ENCODE data around the gene VCP.
"Not testable (repeated sequence)": the region's sequence is repeated elsewhere in the genome, so short reads cannot be mapped to it uniquely, and the experiment has no call there.

Gene VCP

DNA sequence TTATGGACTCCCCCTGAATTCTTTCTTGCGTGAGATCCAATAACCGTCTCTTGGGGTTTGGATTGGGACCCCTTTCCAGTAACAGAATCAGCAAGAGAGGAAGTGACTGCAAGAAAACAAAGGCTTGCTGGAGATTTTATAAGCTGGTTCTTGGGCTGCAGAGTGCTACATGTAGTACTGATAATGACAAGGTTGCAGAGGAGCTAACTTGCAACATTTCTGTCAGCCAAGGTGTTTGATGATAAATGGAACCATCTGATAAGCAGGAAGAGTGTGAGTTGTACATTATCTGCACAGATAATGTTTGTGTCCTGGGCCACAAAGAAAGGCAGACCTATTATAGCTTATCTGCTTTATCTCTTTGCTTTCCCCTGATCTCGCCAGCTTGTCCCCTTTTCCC, 45.8 kb downstream of the VCP start:
- Histone ChIP-seq H3K9me3 (ENCODE audit: control insufficient read depth in 5 of 5, low read length in 5 of 5) (no peaks in the 10 kb centered on the region), H3K4me1 (ENCODE audit: control insufficient read depth in 5 of 5, insufficient read depth in 5 of 5, low read length in 5 of 5) (no peaks in the 10 kb centered on the region), H3K4me3 (ENCODE audit: low read depth in 1 of 5, low read length in 5 of 5) (no peak overlapping the region), H3K27me3 (ENCODE audit: control insufficient read depth in 5 of 5, insufficient read depth in 4 of 5, low read length in 5 of 5) (no peaks in the 10 kb centered on the region), H3K27ac (ENCODE audit: low read depth, low read length) (no peak overlapping the region), H3K9ac (ENCODE audit: low read length in 5 of 5) (no peak overlapping the region), H3K36me3 (ENCODE audit: control insufficient read depth in 5 of 5, insufficient read depth in 5 of 5, low read length in 5 of 5) (peaks cover 0 to 27% (median 14%) of the 10 kb centered on the region in 5 donors)

DNA sequence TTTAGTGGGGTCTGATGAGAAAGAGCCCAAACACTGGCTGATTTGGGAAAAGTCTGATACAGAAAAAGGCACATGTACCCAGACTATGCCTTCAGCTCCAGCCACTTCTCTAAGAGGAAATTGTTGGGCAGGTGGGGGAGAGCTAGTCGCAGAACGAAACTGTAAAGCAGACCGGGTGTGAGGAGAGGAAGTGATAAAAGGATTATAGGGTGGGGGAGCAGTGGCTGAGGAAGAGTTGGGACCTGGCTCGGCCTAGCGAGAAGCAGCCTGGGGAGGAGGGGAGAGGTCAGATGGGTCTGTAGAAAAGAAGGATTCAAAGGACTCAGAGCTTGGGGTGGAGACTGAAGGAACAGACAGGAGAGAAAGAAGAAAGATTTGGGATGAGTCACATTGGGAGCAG, 49.0 kb downstream of the VCP start:
- H3K36me3 ChIP-seq (ENCODE audit: control insufficient read depth in 5 of 5, insufficient read depth in 5 of 5, low read length in 5 of 5) = peaks cover 4 to 29% (median 18%) of the 10 kb centered on the region in 5 donors
- H3K27ac ChIP-seq (ENCODE audit: low read depth, low read length); H3K4me3 ChIP-seq (ENCODE audit: low read depth in 1 of 5, low read length in 5 of 5); H3K9me3 ChIP-seq (ENCODE audit: control insufficient read depth in 5 of 5, low read length in 5 of 5); H3K9ac ChIP-seq (ENCODE audit: low read length in 5 of 5); H3K27me3 ChIP-seq (ENCODE audit: control insufficient read depth in 5 of 5, insufficient read depth in 4 of 5, low read length in 5 of 5); H3K4me1 ChIP-seq (ENCODE audit: control insufficient read depth in 5 of 5, insufficient read depth in 5 of 5, low read length in 5 of 5): not testable (repeated sequence)

DNA sequence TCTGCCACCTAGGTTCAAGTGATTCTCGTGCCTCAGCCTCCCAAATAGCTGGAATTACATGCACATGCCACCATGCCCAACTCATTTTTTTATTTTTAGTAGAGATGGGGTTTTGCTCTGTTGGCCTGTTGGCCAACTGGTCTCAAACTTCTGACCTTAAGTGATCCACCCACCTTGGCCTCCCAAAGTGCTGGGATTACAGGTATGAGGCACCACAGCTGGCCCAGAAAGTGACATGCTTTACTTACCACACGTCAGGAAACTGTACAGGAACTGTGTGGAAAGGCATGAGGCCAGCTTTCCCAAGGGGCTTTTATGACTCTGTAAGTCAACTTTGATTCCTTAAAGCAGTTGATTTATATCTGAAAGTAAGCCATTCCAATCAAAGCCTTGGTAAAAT, 57.9 kb downstream of the VCP start:
- no peak overlapping the region for H3K9ac ChIP-seq (ENCODE audit: low read length in 5 of 5)
- H3K9me3 ChIP-seq (ENCODE audit: control insufficient read depth in 5 of 5, low read length in 5 of 5) = peaks cover 0 to 10% (median 8%) of the 10 kb centered on the region in 5 donors
- no peak overlapping the region for H3K27ac ChIP-seq (ENCODE audit: low read depth, low read length)
- no peak overlapping the region for H3K4me3 ChIP-seq (ENCODE audit: low read depth in 1 of 5, low read length in 5 of 5)
- H3K27me3 ChIP-seq (ENCODE audit: control insufficient read depth in 5 of 5, insufficient read depth in 4 of 5, low read length in 5 of 5) = no peaks in the 10 kb centered on the region
- H3K4me1 ChIP-seq (ENCODE audit: control insufficient read depth in 5 of 5, insufficient read depth in 5 of 5, low read length in 5 of 5) = no peaks in the 10 kb centered on the region
- H3K36me3 ChIP-seq (ENCODE audit: control insufficient read depth in 5 of 5, insufficient read depth in 5 of 5, low read length in 5 of 5) = peaks cover 17 to 45% (median 36%) of the 10 kb centered on the region in 5 donors

DNA sequence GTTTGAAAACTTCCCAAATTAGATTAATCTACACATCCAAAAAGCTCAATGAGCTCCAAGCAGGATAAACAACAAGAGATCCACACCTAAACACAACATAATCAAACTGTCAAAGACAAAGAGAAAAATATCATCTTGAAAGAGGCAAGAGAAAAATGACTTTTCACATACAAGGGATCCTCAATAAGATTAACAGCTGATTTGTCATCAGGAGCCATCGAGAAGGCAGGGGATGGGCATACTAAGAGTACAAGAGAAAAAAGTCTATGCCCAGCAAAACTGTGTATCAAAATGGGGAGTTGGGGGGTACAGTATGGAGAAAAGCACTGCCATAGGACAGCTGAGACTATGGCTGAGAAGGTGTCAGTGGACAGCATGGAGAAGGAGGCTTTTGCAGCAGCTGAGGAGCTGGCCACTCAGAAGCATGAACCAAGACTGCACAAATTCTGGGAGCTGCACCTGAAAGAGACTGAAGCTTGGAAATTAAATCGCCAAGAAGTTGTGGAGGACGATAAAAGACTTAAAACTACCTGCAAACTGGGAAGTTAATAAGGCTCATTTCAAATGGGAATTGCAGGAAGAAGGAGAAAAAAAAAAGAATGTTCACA, 62.0 kb downstream of the VCP start:
- no peaks in the 10 kb centered on the region for H3K4me1 ChIP-seq (ENCODE audit: control insufficient read depth in 5 of 5, insufficient read depth in 5 of 5, low read length in 5 of 5)
- no peak overlapping the region for H3K27ac ChIP-seq (ENCODE audit: low read depth, low read length)
- H3K27me3 ChIP-seq (ENCODE audit: control insufficient read depth in 5 of 5, insufficient read depth in 4 of 5, low read length in 5 of 5) = no peaks in the 10 kb centered on the region
- no peak overlapping the region for H3K9ac ChIP-seq (ENCODE audit: low read length in 5 of 5)
- peaks cover 0 to 10% (median 8%) of the 10 kb centered on the region in 5 donors for H3K9me3 ChIP-seq (ENCODE audit: control insufficient read depth in 5 of 5, low read length in 5 of 5)
- H3K4me3 ChIP-seq (ENCODE audit: low read depth in 1 of 5, low read length in 5 of 5) = no peak overlapping the region
- H3K36me3 ChIP-seq (ENCODE audit: control insufficient read depth in 5 of 5, insufficient read depth in 5 of 5, low read length in 5 of 5) = peaks cover 15 to 37% (median 28%) of the 10 kb centered on the region in 5 donors

All from subcutaneous abdominal adipose tissue (tissue), 5 donors.